ENCODE data around the gene ADAMTS7. TPM values are rescaled to one million over a fixed set of nuclear protein-coding genes. Genes with fewer than 3 reads are reported as not detected.
"Not testable (repeated sequence)": the region's sequence is repeated elsewhere in the genome, so short reads cannot be mapped to it uniquely, and the experiment has no call there.

The ADAMTS7 gene
- total RNA-seq, 4 donors from 2014 or later: 0.42 to 1.1 (median 0.76) TPM

GRCh38 chr15:78854833-78855372, 43.6 kb upstream of the ADAMTS7 start:
- DNase-seq (no peak), ATAC-seq (no peak)
- intact Hi-C loops (cut with DNase I; ENCODE audit: low total_unique reads) (no loop called here), in situ Hi-C loops (cut with MboI; ENCODE audit: low sequenced_read_pairs in 4 of 4) (no loop called here)
- no peaks in the 10 kb centered on the region for H3K27me3 ChIP-seq
- no peaks in the 10 kb centered on the region for H3K4me1 ChIP-seq
- H3K36me3 ChIP-seq: no peaks in the 10 kb centered on the region
- H3K27ac ChIP-seq: no peak overlapping the region
- TF ChIP-seq CTCF (IDR thresholded peaks at IDR 0.05 in 4 of 5, conservative IDR thresholded peaks at IDR 0.05 in 1 of 5) (no peak), POLR2A (IDR thresholded peaks at IDR 0.05) (no peak)
- H3K9me3 ChIP-seq: no peaks in the 10 kb centered on the region
- H3K4me3 ChIP-seq: no peak overlapping the region

GRCh38 chr15:78853500-78853899, 42.2 kb upstream of the ADAMTS7 start:
- intact Hi-C loops (cut with DNase I; ENCODE audit: low total_unique reads): no loop called here
- H3K27ac ChIP-seq: no peak overlapping the region
- H3K9me3 ChIP-seq: no peaks in the 10 kb centered on the region
- no peak for DNase-seq
- no peak overlapping the region for H3K4me3 ChIP-seq
- no peaks in the 10 kb centered on the region for H3K27me3 ChIP-seq
- in situ Hi-C loops (cut with MboI; ENCODE audit: low sequenced_read_pairs in 4 of 4): no loop called here
- no peaks in the 10 kb centered on the region for H3K4me1 ChIP-seq
- TF ChIP-seq CTCF (IDR thresholded peaks at IDR 0.05 in 4 of 5, conservative IDR thresholded peaks at IDR 0.05 in 1 of 5) (no peak), POLR2A (IDR thresholded peaks at IDR 0.05) (no peak)
- H3K36me3 ChIP-seq: no peaks in the 10 kb centered on the region
- ATAC-seq: no peak

- TF ChIP-seq POLR2A (IDR thresholded peaks at IDR 0.05): no peak
- no peak for TF ChIP-seq CTCF (IDR thresholded peaks at IDR 0.05 in 4 of 5, conservative IDR thresholded peaks at IDR 0.05 in 1 of 5)
- Histone ChIP-seq H3K36me3 (no peaks in the 10 kb centered on the region), H3K27ac (no peak overlapping the region), H3K9me3 (no peaks in the 10 kb centered on the region), H3K27me3 (no peaks in the 10 kb centered on the region), H3K4me3 (no peak overlapping the region), H3K4me1 (no peaks in the 10 kb centered on the region)
- in situ Hi-C loops (cut with MboI; ENCODE audit: low sequenced_read_pairs in 4 of 4) (no loop called here), intact Hi-C loops (cut with DNase I; ENCODE audit: low total_unique reads) (no loop called here)
- ATAC-seq (no peak), DNase-seq (no peak)
Measured at GRCh38 chr15:78850941-78851755, 39.9 kb upstream of the ADAMTS7 start.

GRCh38 chr15:78850352-78850751, 39.1 kb upstream of the ADAMTS7 start:
- no peaks in the 10 kb centered on the region for H3K4me1 ChIP-seq
- DNase-seq (no peak), ATAC-seq (no peak)
- no peak overlapping the region for H3K27ac ChIP-seq
- no peaks in the 10 kb centered on the region for H3K9me3 ChIP-seq
- TF ChIP-seq CTCF (IDR thresholded peaks at IDR 0.05 in 4 of 5, conservative IDR thresholded peaks at IDR 0.05 in 1 of 5): no peak
- TF ChIP-seq POLR2A (IDR thresholded peaks at IDR 0.05): no peak
- H3K4me3 ChIP-seq: no peak overlapping the region
- H3K27me3 ChIP-seq: no peaks in the 10 kb centered on the region
- no peaks in the 10 kb centered on the region for H3K36me3 ChIP-seq
- intact Hi-C loops (cut with DNase I; ENCODE audit: low total_unique reads): no loop called here
- in situ Hi-C loops (cut with MboI; ENCODE audit: low sequenced_read_pairs in 4 of 4): no loop called here

GRCh38 chr15:78847387-78847906, 36.2 kb upstream of the ADAMTS7 start:
- H3K36me3 ChIP-seq; intact Hi-C loops (cut with DNase I; ENCODE audit: low total_unique reads); H3K9me3 ChIP-seq; H3K4me3 ChIP-seq; ATAC-seq; H3K27me3 ChIP-seq; H3K27ac ChIP-seq; DNase-seq; H3K4me1 ChIP-seq: not testable (repeated sequence)
- in situ Hi-C loops (cut with MboI; ENCODE audit: low sequenced_read_pairs in 4 of 4): loop anchor here in 1 of 4 donors (25.0 kb wide), 1 partner anchor 340 kb away; no protein-coding TSS in a partner anchor

- H3K4me1 ChIP-seq; H3K4me3 ChIP-seq; H3K27ac ChIP-seq; H3K36me3 ChIP-seq; H3K9me3 ChIP-seq; intact Hi-C loops (cut with DNase I; ENCODE audit: low total_unique reads); ATAC-seq; DNase-seq; H3K27me3 ChIP-seq: not testable (repeated sequence)
- in situ Hi-C loops (cut with MboI; ENCODE audit: low sequenced_read_pairs in 4 of 4): loop anchor here in 1 of 4 donors (25.0 kb wide), 1 partner anchor 340 kb away; no protein-coding TSS in a partner anchor
Measured at GRCh38 chr15:78846906-78847305, 35.6 kb upstream of the ADAMTS7 start.
